HL-60 (cell line): ENCODE measurements around the gene ALDH2.
"Not testable (repeated sequence)": the region's sequence is repeated elsewhere in the genome, so short reads cannot be mapped to it uniquely, and the experiment has no call there.

Experiments
- GABPA ChIP-seq: IDR thresholded peaks from 2 replicates; pipeline ENCODE4 v1.6.1; 2012; ENCODE audit warnings: low read depth
- POLR2AphosphoS5 ChIP-seq: IDR thresholded peaks from 2 replicates; pipeline ENCODE4 v1.6.1; 2012; ENCODE audit warnings: low read depth
- TF ChIP-seq, protein P1 (sequence below): IDR thresholded peaks from one replicate; pipeline ENCODE4 v1.5.1; 2011; ENCODE audit warnings: low read length, control low read depth, inconsistent platforms; ENCODE audit not compliant: insufficient read depth
- TF ChIP-seq, protein P2 (sequence below): IDR thresholded peaks from 2 replicates; pipeline ENCODE4 v1.6.1; 2012; ENCODE audit warnings: low read depth; ENCODE audit not compliant: insufficient replicate concordance

DNA sequence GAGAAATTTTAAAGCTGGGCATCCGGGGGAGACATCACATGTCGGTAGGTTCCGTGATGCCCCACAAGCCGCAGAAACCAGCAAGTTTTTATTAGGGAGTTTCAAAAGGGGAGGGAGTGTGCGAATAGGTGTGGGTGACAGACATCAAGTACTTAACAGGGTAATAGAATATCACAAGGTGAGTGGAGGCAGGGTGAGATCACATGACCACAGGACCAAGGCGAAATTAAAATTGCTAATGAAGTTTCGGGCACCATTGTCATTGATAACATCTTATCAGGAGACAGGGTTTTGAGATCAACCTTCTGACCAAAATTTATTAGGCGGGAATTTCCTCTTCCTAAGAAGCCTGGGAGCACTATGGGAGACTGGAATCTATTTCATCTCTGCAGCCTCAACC is 54.1 kb downstream of the ALDH2 start:
- TF ChIP-seq POLR2AphosphoS5, GABPA: not testable (repeated sequence)
- TF ChIP-seq, protein P1, sequence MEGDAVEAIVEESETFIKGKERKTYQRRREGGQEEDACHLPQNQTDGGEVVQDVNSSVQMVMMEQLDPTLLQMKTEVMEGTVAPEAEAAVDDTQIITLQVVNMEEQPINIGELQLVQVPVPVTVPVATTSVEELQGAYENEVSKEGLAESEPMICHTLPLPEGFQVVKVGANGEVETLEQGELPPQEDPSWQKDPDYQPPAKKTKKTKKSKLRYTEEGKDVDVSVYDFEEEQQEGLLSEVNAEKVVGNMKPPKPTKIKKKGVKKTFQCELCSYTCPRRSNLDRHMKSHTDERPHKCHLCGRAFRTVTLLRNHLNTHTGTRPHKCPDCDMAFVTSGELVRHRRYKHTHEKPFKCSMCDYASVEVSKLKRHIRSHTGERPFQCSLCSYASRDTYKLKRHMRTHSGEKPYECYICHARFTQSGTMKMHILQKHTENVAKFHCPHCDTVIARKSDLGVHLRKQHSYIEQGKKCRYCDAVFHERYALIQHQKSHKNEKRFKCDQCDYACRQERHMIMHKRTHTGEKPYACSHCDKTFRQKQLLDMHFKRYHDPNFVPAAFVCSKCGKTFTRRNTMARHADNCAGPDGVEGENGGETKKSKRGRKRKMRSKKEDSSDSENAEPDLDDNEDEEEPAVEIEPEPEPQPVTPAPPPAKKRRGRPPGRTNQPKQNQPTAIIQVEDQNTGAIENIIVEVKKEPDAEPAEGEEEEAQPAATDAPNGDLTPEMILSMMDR = not testable (repeated sequence)
- TF ChIP-seq, protein P2, sequence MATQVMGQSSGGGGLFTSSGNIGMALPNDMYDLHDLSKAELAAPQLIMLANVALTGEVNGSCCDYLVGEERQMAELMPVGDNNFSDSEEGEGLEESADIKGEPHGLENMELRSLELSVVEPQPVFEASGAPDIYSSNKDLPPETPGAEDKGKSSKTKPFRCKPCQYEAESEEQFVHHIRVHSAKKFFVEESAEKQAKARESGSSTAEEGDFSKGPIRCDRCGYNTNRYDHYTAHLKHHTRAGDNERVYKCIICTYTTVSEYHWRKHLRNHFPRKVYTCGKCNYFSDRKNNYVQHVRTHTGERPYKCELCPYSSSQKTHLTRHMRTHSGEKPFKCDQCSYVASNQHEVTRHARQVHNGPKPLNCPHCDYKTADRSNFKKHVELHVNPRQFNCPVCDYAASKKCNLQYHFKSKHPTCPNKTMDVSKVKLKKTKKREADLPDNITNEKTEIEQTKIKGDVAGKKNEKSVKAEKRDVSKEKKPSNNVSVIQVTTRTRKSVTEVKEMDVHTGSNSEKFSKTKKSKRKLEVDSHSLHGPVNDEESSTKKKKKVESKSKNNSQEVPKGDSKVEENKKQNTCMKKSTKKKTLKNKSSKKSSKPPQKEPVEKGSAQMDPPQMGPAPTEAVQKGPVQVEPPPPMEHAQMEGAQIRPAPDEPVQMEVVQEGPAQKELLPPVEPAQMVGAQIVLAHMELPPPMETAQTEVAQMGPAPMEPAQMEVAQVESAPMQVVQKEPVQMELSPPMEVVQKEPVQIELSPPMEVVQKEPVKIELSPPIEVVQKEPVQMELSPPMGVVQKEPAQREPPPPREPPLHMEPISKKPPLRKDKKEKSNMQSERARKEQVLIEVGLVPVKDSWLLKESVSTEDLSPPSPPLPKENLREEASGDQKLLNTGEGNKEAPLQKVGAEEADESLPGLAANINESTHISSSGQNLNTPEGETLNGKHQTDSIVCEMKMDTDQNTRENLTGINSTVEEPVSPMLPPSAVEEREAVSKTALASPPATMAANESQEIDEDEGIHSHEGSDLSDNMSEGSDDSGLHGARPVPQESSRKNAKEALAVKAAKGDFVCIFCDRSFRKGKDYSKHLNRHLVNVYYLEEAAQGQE = not testable (repeated sequence)
